Neural cell (in vitro differentiated cells): ENCODE results near the gene C21orf91.

ENCODE experiments used
- EZH2 ChIP-seq: fragments of 200-600, 300-800 bp; shearing (Covaris generic), sonication (generic); IDR thresholded peaks from 2 replicates; pipeline ENCODE4 v1.6.1; 2014; ENCODE audit warnings: antibody characterized with exemption, low read length, borderline replicate concordance, mild to moderate bottlenecking; ENCODE audit not compliant: insufficient read depth, poor library complexity, severe bottlenecking
- MXI1 ChIP-seq: fragments of 450-650 bp; conservative IDR thresholded peaks from 2 replicates; pipeline ENCODE4 v1.6.1; 2014; ENCODE audit warnings: antibody characterized with exemption, mild to moderate bottlenecking; ENCODE audit not compliant: poor library complexity, severe bottlenecking
- POLR2AphosphoS5 ChIP-seq: IDR thresholded peaks from 2 replicates; pipeline ENCODE4 v1.6.1; 2012
- RAD21 ChIP-seq: fragments of 450-650 bp; conservative IDR thresholded peaks from 2 replicates; pipeline ENCODE4 v1.6.1; 2014; ENCODE audit warnings: antibody characterized with exemption, mild to moderate bottlenecking, moderate library complexity
- REST ChIP-seq: IDR thresholded peaks from 2 replicates; pipeline ENCODE4 v1.6.1; 2012; ENCODE audit warnings: borderline replicate concordance
- TAF1 ChIP-seq: IDR thresholded peaks from 2 replicates; pipeline ENCODE4 v1.6.1; 2012; ENCODE audit warnings: low read depth
- TF ChIP-seq, protein P1 (sequence below): fragments of 450-650 bp; IDR thresholded peaks from 2 replicates; pipeline ENCODE4 v1.5.1; 2014; ENCODE audit warnings: antibody characterized with exemption, mild to moderate bottlenecking, moderate library complexity; ENCODE audit not compliant: poor library complexity, severe bottlenecking

DNA sequence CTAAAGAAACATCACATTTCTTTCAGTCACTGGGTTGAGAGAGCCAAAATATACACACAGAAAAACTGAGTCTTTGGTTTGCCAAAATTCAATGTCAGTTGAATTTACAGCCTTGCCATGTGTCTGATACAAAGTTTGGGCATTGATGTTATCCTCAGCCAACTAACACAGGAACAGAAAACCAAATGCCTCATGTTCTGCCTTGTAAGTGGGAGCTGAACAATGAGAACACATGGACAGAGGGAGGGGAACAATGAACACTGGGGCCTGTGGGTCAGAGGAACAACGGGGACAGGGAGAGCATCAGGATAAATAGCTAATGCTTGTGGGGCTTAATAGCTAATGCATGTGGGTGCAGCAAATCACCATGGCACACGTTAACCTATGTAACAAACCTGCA is 39.6 kb upstream of the C21orf91 start:
- TF ChIP-seq, protein P1, sequence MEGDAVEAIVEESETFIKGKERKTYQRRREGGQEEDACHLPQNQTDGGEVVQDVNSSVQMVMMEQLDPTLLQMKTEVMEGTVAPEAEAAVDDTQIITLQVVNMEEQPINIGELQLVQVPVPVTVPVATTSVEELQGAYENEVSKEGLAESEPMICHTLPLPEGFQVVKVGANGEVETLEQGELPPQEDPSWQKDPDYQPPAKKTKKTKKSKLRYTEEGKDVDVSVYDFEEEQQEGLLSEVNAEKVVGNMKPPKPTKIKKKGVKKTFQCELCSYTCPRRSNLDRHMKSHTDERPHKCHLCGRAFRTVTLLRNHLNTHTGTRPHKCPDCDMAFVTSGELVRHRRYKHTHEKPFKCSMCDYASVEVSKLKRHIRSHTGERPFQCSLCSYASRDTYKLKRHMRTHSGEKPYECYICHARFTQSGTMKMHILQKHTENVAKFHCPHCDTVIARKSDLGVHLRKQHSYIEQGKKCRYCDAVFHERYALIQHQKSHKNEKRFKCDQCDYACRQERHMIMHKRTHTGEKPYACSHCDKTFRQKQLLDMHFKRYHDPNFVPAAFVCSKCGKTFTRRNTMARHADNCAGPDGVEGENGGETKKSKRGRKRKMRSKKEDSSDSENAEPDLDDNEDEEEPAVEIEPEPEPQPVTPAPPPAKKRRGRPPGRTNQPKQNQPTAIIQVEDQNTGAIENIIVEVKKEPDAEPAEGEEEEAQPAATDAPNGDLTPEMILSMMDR, result no peak
- TF ChIP-seq POLR2AphosphoS5, result no peak
- TF ChIP-seq REST, result no peak
- no peak for TF ChIP-seq EZH2
- no peak for TF ChIP-seq MXI1
- TF ChIP-seq TAF1, result no peak
- TF ChIP-seq RAD21, result no peak
